Measurements from ENCODE around the gene MRE11. TPM values are rescaled to one million over a fixed set of nuclear protein-coding genes. Genes with fewer than 3 reads are reported as not detected.
A peak's percentile ranks its signal among the peaks of the same experiment; 100 is the strongest.

Gene MRE11
- total and polyA plus RNA-seq, 10 of the 15 experiments (the other 5 are each of a cell fraction or from before 2014, with no cell fraction given), result 16.2 to 39.2 (median 26.9) TPM

DNA sequence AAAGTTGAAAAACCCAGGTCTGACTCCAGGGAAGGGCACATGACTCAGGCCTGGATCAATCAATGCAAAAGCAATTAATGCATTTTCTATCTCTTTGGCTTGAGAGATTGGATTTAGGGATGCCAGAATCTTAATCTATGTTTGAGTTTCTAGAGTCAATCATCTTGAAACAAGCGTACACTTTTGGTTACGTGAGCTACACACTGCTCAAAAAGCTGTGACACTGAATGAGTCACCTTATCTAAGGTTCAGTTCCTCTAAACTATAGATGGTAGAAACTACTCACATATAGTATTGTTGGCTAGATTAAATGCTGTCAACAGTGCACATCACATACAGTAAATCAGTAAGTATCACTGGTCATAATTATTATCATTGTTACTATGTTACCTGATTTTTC, 24.2 kb downstream of the MRE11 start (continued):
- TF ChIP-seq, protein P1, sequence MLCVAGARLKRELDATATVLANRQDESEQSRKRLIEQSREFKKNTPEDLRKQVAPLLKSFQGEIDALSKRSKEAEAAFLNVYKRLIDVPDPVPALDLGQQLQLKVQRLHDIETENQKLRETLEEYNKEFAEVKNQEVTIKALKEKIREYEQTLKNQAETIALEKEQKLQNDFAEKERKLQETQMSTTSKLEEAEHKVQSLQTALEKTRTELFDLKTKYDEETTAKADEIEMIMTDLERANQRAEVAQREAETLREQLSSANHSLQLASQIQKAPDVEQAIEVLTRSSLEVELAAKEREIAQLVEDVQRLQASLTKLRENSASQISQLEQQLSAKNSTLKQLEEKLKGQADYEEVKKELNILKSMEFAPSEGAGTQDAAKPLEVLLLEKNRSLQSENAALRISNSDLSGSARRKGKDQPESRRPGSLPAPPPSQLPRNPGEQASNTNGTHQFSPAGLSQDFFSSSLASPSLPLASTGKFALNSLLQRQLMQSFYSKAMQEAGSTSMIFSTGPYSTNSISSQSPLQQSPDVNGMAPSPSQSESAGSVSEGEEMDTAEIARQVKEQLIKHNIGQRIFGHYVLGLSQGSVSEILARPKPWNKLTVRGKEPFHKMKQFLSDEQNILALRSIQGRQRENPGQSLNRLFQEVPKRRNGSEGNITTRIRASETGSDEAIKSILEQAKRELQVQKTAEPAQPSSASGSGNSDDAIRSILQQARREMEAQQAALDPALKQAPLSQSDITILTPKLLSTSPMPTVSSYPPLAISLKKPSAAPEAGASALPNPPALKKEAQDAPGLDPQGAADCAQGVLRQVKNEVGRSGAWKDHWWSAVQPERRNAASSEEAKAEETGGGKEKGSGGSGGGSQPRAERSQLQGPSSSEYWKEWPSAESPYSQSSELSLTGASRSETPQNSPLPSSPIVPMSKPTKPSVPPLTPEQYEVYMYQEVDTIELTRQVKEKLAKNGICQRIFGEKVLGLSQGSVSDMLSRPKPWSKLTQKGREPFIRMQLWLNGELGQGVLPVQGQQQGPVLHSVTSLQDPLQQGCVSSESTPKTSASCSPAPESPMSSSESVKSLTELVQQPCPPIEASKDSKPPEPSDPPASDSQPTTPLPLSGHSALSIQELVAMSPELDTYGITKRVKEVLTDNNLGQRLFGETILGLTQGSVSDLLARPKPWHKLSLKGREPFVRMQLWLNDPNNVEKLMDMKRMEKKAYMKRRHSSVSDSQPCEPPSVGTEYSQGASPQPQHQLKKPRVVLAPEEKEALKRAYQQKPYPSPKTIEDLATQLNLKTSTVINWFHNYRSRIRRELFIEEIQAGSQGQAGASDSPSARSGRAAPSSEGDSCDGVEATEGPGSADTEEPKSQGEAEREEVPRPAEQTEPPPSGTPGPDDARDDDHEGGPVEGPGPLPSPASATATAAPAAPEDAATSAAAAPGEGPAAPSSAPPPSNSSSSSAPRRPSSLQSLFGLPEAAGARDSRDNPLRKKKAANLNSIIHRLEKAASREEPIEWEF (IDR thresholded peaks at IDR 0.05; ENCODE audit: insufficient replicate concordance, low read depth, low read length), result no peak
- TF ChIP-seq PAX5 (IDR thresholded peaks at IDR 0.05; ENCODE audit: borderline replicate concordance, low read depth, low read length) (0 out of 2 replicates have a peak, but pooled peaks have one; percentile 47), TCF3 (IDR thresholded peaks at IDR 0.05; ENCODE audit: borderline replicate concordance, insufficient read depth, low read depth, low read length) (no peak), CEBPB (IDR thresholded peaks at IDR 0.05; ENCODE audit: borderline replicate concordance in 1 of 2, low read depth in 2 of 2, low read length in 2 of 2) (peak in 1 of 2 experiments; percentile 58; a peak in 1 of 4 replicates), POLR2AphosphoS2 (IDR thresholded peaks at IDR 0.05; ENCODE audit: low read depth, low read length) (no peak), CBX3 (IDR thresholded peaks at IDR 0.05; ENCODE audit: borderline replicate concordance, low read depth) (no peak), IRF4 (IDR thresholded peaks at IDR 0.05; ENCODE audit: low read depth, low read length) (peak; percentile 66; the same call in 1 of the 2 replicates), BRCA1 (IDR thresholded peaks at IDR 0.05; ENCODE audit: low read depth, low read length) (no peak), KAT2A (conservative IDR thresholded peaks at IDR 0.05; ENCODE audit: control insufficient read depth, low read depth, low read length) (no peak), ESRRA (IDR thresholded peaks at IDR 0.05; ENCODE audit: low read length) (no peak), NFYB (IDR thresholded peaks at IDR 0.05; ENCODE audit: insufficient read depth, low read depth, low read length) (no peak), GATAD2B (conservative IDR thresholded peaks at IDR 0.05; ENCODE audit: low read depth) (no peak)
- TF ChIP-seq, protein P2, sequence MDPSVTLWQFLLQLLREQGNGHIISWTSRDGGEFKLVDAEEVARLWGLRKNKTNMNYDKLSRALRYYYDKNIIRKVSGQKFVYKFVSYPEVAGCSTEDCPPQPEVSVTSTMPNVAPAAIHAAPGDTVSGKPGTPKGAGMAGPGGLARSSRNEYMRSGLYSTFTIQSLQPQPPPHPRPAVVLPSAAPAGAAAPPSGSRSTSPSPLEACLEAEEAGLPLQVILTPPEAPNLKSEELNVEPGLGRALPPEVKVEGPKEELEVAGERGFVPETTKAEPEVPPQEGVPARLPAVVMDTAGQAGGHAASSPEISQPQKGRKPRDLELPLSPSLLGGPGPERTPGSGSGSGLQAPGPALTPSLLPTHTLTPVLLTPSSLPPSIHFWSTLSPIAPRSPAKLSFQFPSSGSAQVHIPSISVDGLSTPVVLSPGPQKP (IDR thresholded peaks at IDR 0.05; ENCODE audit: low read depth, low read length), result no peak
- TF ChIP-seq, protein P3, sequence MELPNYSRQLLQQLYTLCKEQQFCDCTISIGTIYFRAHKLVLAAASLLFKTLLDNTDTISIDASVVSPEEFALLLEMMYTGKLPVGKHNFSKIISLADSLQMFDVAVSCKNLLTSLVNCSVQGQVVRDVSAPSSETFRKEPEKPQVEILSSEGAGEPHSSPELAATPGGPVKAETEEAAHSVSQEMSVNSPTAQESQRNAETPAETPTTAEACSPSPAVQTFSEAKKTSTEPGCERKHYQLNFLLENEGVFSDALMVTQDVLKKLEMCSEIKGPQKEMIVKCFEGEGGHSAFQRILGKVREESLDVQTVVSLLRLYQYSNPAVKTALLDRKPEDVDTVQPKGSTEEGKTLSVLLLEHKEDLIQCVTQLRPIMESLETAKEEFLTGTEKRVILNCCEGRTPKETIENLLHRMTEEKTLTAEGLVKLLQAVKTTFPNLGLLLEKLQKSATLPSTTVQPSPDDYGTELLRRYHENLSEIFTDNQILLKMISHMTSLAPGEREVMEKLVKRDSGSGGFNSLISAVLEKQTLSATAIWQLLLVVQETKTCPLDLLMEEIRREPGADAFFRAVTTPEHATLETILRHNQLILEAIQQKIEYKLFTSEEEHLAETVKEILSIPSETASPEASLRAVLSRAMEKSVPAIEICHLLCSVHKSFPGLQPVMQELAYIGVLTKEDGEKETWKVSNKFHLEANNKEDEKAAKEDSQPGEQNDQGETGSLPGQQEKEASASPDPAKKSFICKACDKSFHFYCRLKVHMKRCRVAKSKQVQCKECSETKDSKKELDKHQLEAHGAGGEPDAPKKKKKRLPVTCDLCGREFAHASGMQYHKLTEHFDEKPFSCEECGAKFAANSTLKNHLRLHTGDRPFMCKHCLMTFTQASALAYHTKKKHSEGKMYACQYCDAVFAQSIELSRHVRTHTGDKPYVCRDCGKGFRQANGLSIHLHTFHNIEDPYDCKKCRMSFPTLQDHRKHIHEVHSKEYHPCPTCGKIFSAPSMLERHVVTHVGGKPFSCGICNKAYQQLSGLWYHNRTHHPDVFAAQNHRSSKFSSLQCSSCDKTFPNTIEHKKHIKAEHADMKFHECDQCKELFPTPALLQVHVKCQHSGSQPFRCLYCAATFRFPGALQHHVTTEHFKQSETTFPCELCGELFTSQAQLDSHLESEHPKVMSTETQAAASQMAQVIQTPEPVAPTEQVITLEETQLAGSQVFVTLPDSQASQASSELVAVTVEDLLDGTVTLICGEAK (IDR thresholded peaks at IDR 0.05; ENCODE audit: borderline replicate concordance), result no peak
- TF ChIP-seq, protein P4, sequence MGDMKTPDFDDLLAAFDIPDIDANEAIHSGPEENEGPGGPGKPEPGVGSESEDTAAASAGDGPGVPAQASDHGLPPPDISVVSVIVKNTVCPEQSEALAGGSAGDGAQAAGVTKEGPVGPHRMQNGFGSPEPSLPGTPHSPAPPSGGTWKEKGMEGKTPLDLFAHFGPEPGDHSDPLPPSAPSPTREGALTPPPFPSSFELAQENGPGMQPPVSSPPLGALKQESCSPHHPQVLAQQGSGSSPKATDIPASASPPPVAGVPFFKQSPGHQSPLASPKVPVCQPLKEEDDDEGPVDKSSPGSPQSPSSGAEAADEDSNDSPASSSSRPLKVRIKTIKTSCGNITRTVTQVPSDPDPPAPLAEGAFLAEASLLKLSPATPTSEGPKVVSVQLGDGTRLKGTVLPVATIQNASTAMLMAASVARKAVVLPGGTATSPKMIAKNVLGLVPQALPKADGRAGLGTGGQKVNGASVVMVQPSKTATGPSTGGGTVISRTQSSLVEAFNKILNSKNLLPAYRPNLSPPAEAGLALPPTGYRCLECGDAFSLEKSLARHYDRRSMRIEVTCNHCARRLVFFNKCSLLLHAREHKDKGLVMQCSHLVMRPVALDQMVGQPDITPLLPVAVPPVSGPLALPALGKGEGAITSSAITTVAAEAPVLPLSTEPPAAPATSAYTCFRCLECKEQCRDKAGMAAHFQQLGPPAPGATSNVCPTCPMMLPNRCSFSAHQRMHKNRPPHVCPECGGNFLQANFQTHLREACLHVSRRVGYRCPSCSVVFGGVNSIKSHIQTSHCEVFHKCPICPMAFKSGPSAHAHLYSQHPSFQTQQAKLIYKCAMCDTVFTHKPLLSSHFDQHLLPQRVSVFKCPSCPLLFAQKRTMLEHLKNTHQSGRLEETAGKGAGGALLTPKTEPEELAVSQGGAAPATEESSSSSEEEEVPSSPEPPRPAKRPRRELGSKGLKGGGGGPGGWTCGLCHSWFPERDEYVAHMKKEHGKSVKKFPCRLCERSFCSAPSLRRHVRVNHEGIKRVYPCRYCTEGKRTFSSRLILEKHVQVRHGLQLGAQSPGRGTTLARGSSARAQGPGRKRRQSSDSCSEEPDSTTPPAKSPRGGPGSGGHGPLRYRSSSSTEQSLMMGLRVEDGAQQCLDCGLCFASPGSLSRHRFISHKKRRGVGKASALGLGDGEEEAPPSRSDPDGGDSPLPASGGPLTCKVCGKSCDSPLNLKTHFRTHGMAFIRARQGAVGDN (IDR thresholded peaks at IDR 0.05), result peak; percentile 55; the same call in 1 of the 2 replicates
